Stromal cell of bone marrow (primary cell): ENCODE data around the gene DCLK1.
A peak's percentile ranks its signal among the peaks of the same experiment; 100 is the strongest.
"Not testable (repeated sequence)": the region's sequence is repeated elsewhere in the genome, so short reads cannot be mapped to it uniquely, and the experiment has no call there.

ENCODE experiments used
- DNase-seq: peaks from one replicate; pipeline ENCODE4 v3.0.0-alpha.2; 2012; ENCODE audit warnings: low read depth

DCLK1 gene

GRCh38 chr13:36084131-36084530, 47.1 kb downstream of the DCLK1 start:
- DNase-seq, result no peak

GRCh38 chr13:36082806-36083205, 48.4 kb downstream of the DCLK1 start:
- no peak for DNase-seq

GRCh38 chr13:36082396-36082795, 48.8 kb downstream of the DCLK1 start:
- DNase-seq, result no peak

GRCh38 chr13:36076211-36076610, 55.0 kb downstream of the DCLK1 start:
- DNase-seq, result no peak

GRCh38 chr13:36074659-36075058, 56.5 kb downstream of the DCLK1 start:
- DNase-seq, result no peak

GRCh38 chr13:36072152-36072935, 58.8 kb downstream of the DCLK1 start:
- DNase-seq, result no peak

- not testable (repeated sequence) for DNase-seq
Measured at GRCh38 chr13:36070504-36071192, 60.5 kb downstream of the DCLK1 start.

GRCh38 chr13:36069881-36070366, 61.3 kb downstream of the DCLK1 start:
- DNase-seq, result peak; percentile 86

- no peak for DNase-seq
Measured at GRCh38 chr13:36068991-36069390, 62.2 kb downstream of the DCLK1 start.

GRCh38 chr13:36068566-36068965, 62.6 kb downstream of the DCLK1 start:
- DNase-seq, result no peak

- no peak for DNase-seq
Measured at GRCh38 chr13:36067746-36068381, 63.3 kb downstream of the DCLK1 start.

GRCh38 chr13:36062249-36062648, 68.9 kb downstream of the DCLK1 start:
- no peak for DNase-seq

- DNase-seq, result no peak
Measured at GRCh38 chr13:36061621-36062020, 69.6 kb downstream of the DCLK1 start.

GRCh38 chr13:36061054-36061453, 70.1 kb downstream of the DCLK1 start:
- no peak for DNase-seq

- peak; percentile 53 for DNase-seq
Measured at GRCh38 chr13:36059321-36059720, 71.9 kb downstream of the DCLK1 start.

GRCh38 chr13:36058116-36058515, 73.1 kb downstream of the DCLK1 start:
- DNase-seq, result no peak

- no peak for DNase-seq
Measured at GRCh38 chr13:36057547-36057946, 73.6 kb downstream of the DCLK1 start.

- no peak for DNase-seq
Measured at GRCh38 chr13:36057041-36057440, 74.1 kb downstream of the DCLK1 start.

GRCh38 chr13:36055366-36055765, 75.8 kb downstream of the DCLK1 start:
- DNase-seq, result no peak

- no peak for DNase-seq
Measured at GRCh38 chr13:36054041-36054440, 77.1 kb downstream of the DCLK1 start.

- DNase-seq, result peak; percentile 68
Measured at GRCh38 chr13:36051082-36051481, 80.1 kb downstream of the DCLK1 start.

GRCh38 chr13:36046672-36047071, 84.5 kb downstream of the DCLK1 start:
- no peak for DNase-seq
